NB4 (cell line): ENCODE measurements around the gene KIF1A.

Source experiments
- CTCF ChIP-seq: IDR thresholded peaks from one replicate; pipeline ENCODE4 v1.5.1; 2012; ENCODE audit warnings: low read depth, low read length
- MYC ChIP-seq: IDR thresholded peaks from 2 replicates; pipeline ENCODE4 v1.6.1; 2011; ENCODE audit warnings: low read depth, low read length

DNA sequence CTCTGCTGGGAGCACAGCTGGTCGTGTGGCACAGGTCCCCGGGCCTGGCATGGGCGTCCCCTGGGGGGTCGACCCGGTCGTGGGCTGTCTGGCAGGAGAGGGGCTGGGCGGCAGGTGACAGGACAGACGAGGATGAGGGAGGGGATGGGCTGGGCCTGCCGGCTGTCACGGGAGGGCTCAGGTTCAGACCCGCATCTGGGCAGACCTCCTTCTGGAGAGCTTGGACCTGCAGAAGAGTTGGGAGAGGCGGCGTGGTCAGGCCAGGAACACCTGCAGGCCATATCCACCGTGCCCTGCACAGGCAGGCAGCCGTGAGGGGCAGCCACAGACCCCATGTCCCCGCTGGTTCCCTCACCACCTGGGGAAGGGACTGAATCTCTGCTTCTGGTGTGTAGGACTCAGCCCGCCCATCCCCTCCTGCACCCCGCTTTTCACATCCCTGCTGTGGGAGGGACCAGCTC, 102.8 kb downstream of the KIF1A start:
- TF ChIP-seq CTCF (no peak), MYC (no peak)
